GM19043 (cell line): ENCODE measurements around the gene KISS1R.

Source experiments
- ATAC-seq: cut with Tn5 transposase; IDR thresholded peaks from one replicate; pipeline ENCODE4 v1.9.1; 2021; ENCODE audit warnings: low read depth; ENCODE audit not compliant: unreplicated experiment

Gene KISS1R

DNA sequence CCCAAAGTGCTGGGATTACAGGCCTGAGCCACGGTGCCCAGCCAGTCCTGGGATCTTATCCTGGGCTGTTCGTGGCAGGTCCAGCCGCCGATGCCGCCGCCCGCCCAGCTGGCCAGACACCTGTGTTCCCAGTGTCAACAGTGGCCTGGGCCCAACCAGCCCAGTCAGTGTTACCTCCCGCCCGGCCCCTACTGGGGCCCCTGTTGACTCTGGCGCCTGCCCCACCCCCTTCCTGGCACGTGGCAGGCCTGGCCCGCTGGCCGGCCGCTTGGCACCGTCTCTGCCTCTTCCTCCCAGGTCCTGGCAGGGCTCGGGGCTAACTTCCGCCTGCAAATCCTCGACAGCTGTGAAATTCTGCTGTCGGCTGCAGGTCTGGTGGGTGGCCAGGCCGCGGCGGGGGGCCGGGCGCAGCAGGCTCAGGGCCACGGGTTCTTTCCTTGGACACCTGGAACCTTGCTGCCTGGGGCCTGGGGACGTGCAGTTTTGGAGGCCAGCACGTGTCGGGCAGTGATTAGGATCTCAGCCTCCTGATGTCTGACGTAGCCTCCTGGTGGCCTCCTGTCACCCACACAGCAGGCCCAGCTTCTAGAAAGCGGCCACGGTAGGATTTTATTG lies 17.8 kb downstream of the KISS1R start:
- no peak for ATAC-seq

GRCh38 chr19:936175-936546 lies 19.0 kb downstream of the KISS1R start:
- no peak for ATAC-seq

- ATAC-seq: no peak
Observed at GRCh38 chr19:937259-937694, 20.1 kb downstream of the KISS1R start.

GRCh38 chr19:938233-938923 lies 21.2 kb downstream of the KISS1R start:
- ATAC-seq: no peak

GRCh38 chr19:939439-939838 lies 22.3 kb downstream of the KISS1R start:
- no peak for ATAC-seq

GRCh38 chr19:939922-940321 lies 22.8 kb downstream of the KISS1R start:
- no peak for ATAC-seq

GRCh38 chr19:940591-941291 lies 23.6 kb downstream of the KISS1R start:
- ATAC-seq: no peak

DNA sequence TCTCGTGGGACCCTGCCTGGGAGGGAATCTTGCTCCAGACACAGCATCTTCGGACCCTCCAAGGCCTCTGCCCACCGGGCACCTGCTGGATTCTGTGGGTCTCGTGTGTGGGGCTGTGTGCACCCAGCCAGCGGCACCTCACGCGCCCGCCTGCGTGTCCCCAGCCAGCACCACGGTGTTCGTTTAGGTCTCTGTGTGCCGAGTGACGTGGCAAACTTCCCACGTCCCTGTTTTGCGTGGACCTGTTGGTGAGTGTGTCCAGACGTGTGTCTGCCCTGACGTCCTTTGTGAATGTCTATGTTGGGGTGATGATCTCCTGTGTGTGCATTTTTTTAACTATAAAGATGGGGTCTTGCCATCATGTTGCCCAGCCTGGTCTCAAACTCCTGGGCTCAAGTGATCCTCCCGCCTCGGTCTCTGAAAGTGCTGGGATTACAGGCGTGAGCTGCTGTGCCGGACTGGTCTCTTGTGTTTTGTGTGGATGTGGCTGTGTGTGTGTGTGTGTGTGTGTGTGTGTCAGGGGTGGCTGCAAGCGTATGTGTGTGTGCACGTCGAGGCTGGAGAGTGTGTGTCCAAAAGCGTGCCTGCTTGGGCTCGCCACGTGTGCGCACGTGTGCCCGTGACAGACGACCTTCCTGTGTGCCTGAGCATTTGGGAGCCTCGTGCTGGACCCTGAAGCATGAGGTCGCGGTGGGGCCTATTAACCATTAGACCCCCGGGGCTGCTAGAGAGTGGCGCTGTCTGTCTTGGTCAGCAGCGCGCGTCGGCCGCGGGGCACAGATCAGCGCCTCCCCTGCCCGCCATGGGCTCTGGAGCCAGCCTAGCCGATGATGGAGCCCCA lies 24.4 kb downstream of the KISS1R start:
- ATAC-seq: no peak

DNA sequence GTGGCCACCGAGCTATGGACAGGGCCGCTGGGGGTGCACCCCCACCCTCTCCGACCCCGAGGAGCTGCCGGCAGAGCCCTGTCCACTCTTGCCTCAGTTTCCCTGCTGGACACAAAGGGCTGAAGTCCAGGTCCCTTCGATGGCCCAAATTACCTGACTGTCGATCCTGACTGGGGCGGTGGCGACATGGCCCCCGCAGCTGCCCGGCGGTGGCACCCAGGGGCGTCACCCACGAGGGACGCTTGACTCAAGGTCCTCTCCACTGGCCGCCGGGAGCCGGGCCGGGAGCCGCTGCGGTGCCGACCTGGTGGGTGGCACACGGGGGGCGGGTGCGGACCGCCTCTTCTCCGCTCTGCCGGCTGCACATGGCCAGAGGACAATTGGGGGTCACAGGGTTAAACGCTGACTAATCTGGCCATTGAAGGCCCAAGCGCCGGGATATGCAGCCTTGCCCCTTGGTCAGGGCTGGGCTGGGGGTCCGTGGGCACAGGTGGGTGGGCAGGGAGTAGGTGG lies 25.1 kb downstream of the KISS1R start:
- no peak for ATAC-seq

DNA sequence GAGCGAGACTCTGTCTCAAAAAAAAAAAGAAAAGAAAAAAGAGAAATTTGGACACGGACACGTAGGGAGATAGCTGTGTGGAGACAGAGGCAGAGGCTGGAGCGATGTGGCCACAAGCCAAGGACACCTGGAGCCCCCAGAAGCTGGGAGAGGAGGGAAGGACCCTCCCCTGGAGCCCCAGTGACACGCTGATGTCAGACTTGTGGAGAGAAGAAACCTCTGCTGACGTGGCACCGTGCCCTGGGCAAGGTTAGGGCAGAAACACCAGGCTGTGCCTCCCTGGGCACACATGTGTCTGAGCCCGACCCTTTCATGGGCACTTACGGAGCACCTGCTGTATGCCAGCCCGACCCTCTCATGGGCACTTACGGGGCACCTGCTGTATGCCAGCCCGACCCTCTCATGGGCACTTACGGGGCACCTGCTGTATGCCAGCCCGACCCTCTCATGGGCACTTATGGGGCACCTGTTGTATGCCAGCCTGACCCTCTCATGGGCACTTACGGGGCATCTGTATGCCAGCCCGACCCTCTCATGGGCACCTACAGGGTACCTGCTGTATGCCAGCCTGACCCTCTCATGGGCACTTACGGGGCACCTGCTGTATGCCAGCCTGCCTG lies 26.5 kb downstream of the KISS1R start:
- ATAC-seq: no peak

- ATAC-seq: no peak
Observed at GRCh38 chr19:944171-944567, 27.0 kb downstream of the KISS1R start.

DNA sequence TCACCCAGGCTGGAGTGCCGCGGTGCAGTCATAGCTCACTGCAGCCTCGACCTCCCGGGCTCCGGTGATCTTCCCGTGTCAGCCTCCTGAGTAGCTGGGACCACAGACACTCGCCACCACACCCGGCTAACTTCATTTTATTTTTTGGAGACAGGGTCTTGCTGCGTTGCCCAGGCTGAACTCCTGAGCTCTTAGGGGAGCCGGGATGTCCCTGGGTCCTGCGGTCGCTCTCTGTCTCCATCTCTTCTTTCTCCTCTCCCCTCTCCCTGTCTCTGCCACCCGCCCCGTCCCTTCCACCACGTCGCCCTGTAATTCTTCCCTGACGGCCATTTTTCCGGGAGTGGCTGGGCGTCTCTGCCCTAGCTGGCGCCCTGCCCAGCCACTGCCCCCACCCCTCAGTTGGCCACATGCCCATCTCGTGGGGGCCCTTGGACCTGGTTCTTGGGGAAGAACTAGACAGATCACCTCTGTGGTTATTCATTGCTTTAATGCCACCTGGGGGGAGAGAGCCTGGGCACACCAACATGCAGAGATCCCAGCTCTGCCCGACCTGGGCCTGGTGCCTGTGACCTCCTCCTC lies 27.6 kb downstream of the KISS1R start:
- ATAC-seq: no peak

DNA sequence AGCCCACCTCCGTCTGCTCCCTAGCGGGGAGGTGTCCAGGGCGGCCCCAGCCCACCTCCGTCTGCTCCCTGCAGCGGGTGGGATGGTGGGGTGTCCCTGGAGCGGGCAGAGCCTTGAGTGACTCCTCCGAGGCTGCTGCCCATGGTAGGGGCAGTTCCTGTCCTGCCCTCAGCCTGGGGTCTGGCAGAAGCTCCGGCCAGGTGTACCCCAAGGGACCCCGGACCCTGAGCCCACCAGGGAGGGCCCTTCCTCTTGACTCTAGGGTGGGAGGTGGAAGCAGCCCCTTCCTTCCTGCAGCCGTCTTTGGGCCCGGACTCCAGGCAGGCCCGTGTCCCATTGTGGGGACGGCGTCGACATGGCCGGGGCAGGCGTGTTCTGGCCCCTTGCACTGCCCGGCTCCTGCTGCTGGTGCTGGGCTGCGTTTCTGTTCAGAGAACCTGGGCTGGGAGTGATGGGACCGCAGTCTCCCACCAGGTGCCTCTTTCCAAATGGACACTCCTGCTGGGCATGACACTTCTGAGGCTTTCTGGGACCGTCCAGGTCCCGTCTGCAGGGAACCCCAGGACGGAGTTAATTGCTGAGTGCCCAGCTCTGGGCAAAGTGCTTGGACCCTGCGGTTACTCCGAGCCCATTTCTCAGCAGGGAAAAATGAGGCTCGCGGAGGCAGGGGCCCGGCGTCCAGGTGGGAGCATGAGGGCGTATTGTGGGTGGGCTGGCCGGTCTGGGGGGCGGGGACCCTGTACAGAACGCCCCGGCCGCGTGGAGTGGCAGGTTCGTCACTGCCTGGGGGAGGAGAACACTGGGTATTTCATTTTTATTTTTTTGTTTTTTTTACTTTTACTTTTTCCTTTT lies 28.5 kb downstream of the KISS1R start:
- no peak for ATAC-seq

DNA sequence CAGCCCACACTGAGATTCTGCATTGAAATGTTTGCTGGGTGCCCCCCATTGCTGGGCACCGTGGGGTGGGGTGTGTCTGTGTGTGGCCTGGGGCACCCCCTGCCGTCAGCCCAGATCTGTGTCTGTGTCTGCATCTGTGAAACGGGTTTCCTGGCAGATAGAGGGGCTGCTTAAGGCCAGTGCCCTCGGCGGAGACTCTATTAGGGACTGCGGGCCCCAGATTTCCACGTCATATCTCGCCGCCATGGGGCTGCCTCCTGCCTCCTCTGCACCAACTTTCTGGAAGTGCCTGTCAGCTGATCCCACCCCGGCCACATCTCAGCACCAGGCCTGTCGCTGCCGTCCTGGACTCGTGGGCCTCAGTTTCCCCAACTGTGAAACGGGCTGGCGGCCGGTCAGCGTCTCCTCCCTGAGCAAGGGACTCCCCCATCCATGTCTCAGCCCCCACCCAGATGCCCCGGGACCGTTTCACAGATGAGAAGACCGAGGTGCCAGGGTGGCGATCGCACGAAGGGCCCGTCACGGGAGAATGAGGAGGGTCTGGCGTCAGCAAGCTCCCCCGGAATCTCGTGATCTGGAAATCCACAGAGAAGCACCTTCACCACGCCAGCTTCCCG lies 30.1 kb downstream of the KISS1R start:
- ATAC-seq: no peak

GRCh38 chr19:947707-948539 lies 30.8 kb downstream of the KISS1R start:
- ATAC-seq: peak; percentile 69

DNA sequence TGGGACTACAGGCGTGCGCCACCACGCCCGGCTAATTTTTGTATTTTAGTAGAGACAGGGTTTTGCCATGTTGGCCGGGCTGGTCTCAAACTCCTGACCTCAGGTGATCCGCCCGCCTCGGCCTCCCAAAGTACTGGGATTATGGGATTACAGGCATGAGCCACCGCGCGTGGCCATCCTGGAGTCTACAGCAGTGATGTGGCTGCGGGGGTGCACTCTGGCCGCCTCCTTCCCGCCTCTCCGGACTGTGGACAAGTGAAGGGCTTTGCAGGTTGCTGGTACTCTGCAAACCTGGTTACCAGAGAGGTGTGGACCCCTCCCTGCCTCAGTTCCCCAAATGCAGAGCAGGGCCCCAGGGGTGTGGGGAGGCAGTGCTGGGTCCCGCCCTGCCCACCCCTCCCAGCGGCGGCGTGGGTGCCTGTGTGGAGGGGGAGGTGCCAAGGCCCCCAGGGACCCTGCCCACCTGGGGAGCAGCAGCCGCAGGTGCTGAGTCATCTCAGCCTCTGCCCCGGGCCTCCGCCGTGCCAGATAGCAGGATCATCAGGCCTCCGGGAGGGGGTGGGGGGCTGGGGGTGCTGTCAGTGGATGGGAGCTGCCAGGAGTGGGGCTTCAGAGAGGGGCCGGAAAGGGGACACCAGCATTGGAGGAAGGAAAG lies 31.8 kb downstream of the KISS1R start:
- ATAC-seq: no peak

DNA sequence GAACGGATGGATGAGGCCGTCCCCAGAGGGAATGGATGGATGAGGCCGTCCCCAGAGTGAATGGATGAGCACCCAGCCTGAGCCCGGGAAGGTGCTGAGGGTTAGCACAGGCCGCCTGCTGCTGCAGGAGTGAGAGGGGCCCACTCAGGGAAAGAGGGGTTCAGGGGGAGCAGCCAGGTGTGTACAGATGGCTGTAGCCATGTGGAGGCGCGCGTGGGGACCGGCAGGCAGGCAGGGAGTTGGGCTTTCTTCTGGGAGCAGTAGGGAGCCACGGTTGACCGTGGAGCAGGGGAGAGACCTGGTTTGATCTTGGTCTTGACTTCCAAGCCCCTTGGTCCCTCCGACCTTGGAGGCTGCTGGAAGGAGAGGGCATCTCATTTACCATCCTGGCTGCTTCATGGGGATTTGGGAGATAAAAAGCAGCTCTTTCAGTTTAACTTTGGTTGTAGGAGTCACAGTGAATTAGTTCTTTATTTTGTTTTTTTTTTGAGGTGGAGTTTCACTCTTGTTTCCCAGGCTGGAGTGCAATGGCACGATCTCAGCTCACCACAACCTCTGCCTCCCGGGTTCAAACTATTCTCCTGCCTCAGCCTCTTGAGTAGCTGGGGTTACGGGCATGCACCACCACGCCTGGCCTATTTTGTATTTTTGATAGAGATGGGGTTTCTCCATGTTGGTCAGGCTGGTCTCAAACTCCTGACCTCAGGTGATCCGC lies 33.4 kb downstream of the KISS1R start:
- no peak for ATAC-seq
